Neural cell (in vitro differentiated cells): ENCODE measurements around the gene NTRK1. TPM values are rescaled to one million over a fixed set of nuclear protein-coding genes. Genes with fewer than 3 reads are reported as not detected.

Experiments
- H2AFZ ChIP-seq: fragments of 200-600, 300-800 bp; sonication (generic), shearing (Covaris generic); 2 replicates; pipeline ENCODE4 v1.6.0; 2014; ENCODE audit warnings: low read depth, mild to moderate bottlenecking, antibody characterized with exemption, low read length, moderate library complexity
- H3F3A ChIP-seq: fragments of 200-600 bp; shearing (Covaris generic); 2 replicates; pipeline ENCODE4 v1.6.1; 2016; ENCODE audit warnings: mild to moderate bottlenecking, moderate library complexity, mixed read lengths, antibody characterized with exemption, low read length; ENCODE audit not compliant: insufficient read depth, poor library complexity, severe bottlenecking
- H3K27ac ChIP-seq: fragments of 200-600, 300-800 bp; sonication (generic), shearing (Covaris generic); 2 replicates; pipeline ENCODE4 v1.5.1; 2014; ENCODE audit warnings: mild to moderate bottlenecking, low read length, moderate library complexity
- H3K27me3 ChIP-seq: fragments of 300-800, 200-600 bp; sonication (generic), shearing (Covaris generic); 2 replicates; pipeline ENCODE4 v1.6.0; 2014; ENCODE audit warnings: mild to moderate bottlenecking, low read depth, low read length, moderate library complexity; ENCODE audit not compliant: insufficient read depth
- H3K36me3 ChIP-seq: fragments of 300-800, 200-600 bp; sonication (generic), shearing (Covaris generic); 2 replicates; pipeline ENCODE4 v1.5.1; 2014; ENCODE audit warnings: mild to moderate bottlenecking, antibody characterized with exemption, low read length, moderate library complexity; ENCODE audit not compliant: insufficient read depth
- H3K4me2 ChIP-seq: fragments of 300-800, 200-600 bp; sonication (generic), shearing (Covaris generic); 2 replicates; pipeline ENCODE4 v1.6.0; 2014; ENCODE audit warnings: mild to moderate bottlenecking, low read length
- H3K4me3 ChIP-seq: fragments of 300-800, 200-600 bp; sonication (generic), shearing (Covaris generic); 2 replicates; pipeline ENCODE4 v1.5.1; 2014; ENCODE audit warnings: mild to moderate bottlenecking, low read length, moderate library complexity
- H3K79me2 ChIP-seq: fragments of 200-600 bp; shearing (Covaris generic); replicated peaks from 2 replicates; pipeline ENCODE4 v1.6.0; 2014; ENCODE audit warnings: mild to moderate bottlenecking, low read length, moderate library complexity; ENCODE audit not compliant: insufficient read depth
- H3K9ac ChIP-seq: fragments of 300-800, 200-600 bp; sonication (generic), shearing (Covaris generic); 2 replicates; pipeline ENCODE4 v1.6.1; 2016; ENCODE audit warnings: mild to moderate bottlenecking, low read length, mixed read lengths
- H3K9me2 ChIP-seq: fragments of 200-600 bp; shearing (Covaris generic); 2 replicates; pipeline ENCODE4 v1.6.1; 2016; ENCODE audit warnings: mild to moderate bottlenecking, low read length, mixed read lengths; ENCODE audit not compliant: insufficient read depth
- H3K9me3 ChIP-seq: fragments of 200-600, 300-800 bp; sonication (generic), shearing (Covaris generic); 2 replicates; pipeline ENCODE4 v1.6.1; 2016; ENCODE audit warnings: mild to moderate bottlenecking, mixed run types, low read length, moderate library complexity, mixed read lengths
- H4K20me1 ChIP-seq: fragments of 200-600 bp; shearing (Covaris generic); 2 replicates; pipeline ENCODE4 v1.6.1; 2016; ENCODE audit warnings: mild to moderate bottlenecking, mixed run types; ENCODE audit not compliant: insufficient read depth
- EP300 ChIP-seq: fragments of 450-650 bp; conservative IDR thresholded peaks from 2 replicates; pipeline ENCODE4 v1.6.1; 2014; ENCODE audit warnings: antibody characterized with exemption, mild to moderate bottlenecking, moderate library complexity; ENCODE audit not compliant: poor library complexity, severe bottlenecking
- EZH2 ChIP-seq: fragments of 200-600, 300-800 bp; shearing (Covaris generic), sonication (generic); IDR thresholded peaks from 2 replicates; pipeline ENCODE4 v1.6.1; 2014; ENCODE audit warnings: antibody characterized with exemption, low read length, borderline replicate concordance, mild to moderate bottlenecking; ENCODE audit not compliant: insufficient read depth, poor library complexity, severe bottlenecking
- MXI1 ChIP-seq: fragments of 450-650 bp; conservative IDR thresholded peaks from 2 replicates; pipeline ENCODE4 v1.6.1; 2014; ENCODE audit warnings: antibody characterized with exemption, mild to moderate bottlenecking; ENCODE audit not compliant: poor library complexity, severe bottlenecking
- POLR2AphosphoS5 ChIP-seq: IDR thresholded peaks from 2 replicates; pipeline ENCODE4 v1.6.1; 2012
- RAD21 ChIP-seq: fragments of 450-650 bp; conservative IDR thresholded peaks from 2 replicates; pipeline ENCODE4 v1.6.1; 2014; ENCODE audit warnings: antibody characterized with exemption, mild to moderate bottlenecking, moderate library complexity
- SMC3 ChIP-seq: fragments of 450-650 bp; conservative IDR thresholded peaks from 2 replicates; pipeline ENCODE4 v1.6.1; 2014; ENCODE audit warnings: antibody characterized with exemption, mild to moderate bottlenecking, moderate library complexity; ENCODE audit not compliant: poor library complexity
- TAF1 ChIP-seq: IDR thresholded peaks from 2 replicates; pipeline ENCODE4 v1.6.1; 2012; ENCODE audit warnings: low read depth
- polyA plus RNA-seq: library from polyadenylated mRNA; depleted of rRNA; stranded (reverse); fragments of >200 nt; gene quantifications from 2 replicates; pipeline ENCODE4 v1.2.3, GENCODE V29; 2014
- TF ChIP-seq, protein P1 (sequence below): fragments of 450-650 bp; IDR thresholded peaks from 2 replicates; pipeline ENCODE4 v1.5.1; 2014; ENCODE audit warnings: antibody characterized with exemption, mild to moderate bottlenecking, moderate library complexity; ENCODE audit not compliant: poor library complexity, severe bottlenecking
- TF ChIP-seq, protein P2 (sequence below): IDR thresholded peaks from 2 replicates; pipeline ENCODE4 v1.6.1; 2012; ENCODE audit warnings: borderline replicate concordance

NTRK1 gene
- polyA plus RNA-seq, 1 donor from 2014 or later, result 4.9 TPM

DNA sequence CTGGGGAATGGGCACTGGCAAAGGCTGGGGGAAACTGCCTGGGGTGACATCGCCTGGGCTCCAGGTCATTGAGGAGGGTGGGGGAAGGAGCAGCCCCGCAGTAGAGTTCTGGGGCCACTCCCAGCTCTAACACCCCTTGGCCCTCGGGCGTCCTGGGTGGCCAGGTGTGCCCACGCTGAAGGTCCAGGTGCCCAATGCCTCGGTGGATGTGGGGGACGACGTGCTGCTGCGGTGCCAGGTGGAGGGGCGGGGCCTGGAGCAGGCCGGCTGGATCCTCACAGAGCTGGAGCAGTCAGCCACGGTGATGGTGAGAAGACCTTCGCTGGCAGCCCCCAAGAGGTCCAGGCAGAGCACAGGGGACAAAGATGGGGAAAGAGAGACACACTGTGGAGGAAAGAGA, 7.7 kb downstream of the NTRK1 start:
- H3K9me2 ChIP-seq, result no peaks in the 10 kb centered on the region
- no peaks in the 10 kb centered on the region for H3F3A ChIP-seq
- H3K36me3 ChIP-seq, result no peaks in the 10 kb centered on the region
- H3K9ac ChIP-seq, result no peak overlapping the region
- no peaks in the 10 kb centered on the region for H3K9me3 ChIP-seq
- no peak overlapping the region for H3K4me2 ChIP-seq
- no peaks in the 10 kb centered on the region for H3K79me2 ChIP-seq
- peaks cover under 1% of the 10 kb centered on the region for H3K27me3 ChIP-seq
- TF ChIP-seq, protein P1, sequence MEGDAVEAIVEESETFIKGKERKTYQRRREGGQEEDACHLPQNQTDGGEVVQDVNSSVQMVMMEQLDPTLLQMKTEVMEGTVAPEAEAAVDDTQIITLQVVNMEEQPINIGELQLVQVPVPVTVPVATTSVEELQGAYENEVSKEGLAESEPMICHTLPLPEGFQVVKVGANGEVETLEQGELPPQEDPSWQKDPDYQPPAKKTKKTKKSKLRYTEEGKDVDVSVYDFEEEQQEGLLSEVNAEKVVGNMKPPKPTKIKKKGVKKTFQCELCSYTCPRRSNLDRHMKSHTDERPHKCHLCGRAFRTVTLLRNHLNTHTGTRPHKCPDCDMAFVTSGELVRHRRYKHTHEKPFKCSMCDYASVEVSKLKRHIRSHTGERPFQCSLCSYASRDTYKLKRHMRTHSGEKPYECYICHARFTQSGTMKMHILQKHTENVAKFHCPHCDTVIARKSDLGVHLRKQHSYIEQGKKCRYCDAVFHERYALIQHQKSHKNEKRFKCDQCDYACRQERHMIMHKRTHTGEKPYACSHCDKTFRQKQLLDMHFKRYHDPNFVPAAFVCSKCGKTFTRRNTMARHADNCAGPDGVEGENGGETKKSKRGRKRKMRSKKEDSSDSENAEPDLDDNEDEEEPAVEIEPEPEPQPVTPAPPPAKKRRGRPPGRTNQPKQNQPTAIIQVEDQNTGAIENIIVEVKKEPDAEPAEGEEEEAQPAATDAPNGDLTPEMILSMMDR, result no peak
- TF ChIP-seq, protein P2, sequence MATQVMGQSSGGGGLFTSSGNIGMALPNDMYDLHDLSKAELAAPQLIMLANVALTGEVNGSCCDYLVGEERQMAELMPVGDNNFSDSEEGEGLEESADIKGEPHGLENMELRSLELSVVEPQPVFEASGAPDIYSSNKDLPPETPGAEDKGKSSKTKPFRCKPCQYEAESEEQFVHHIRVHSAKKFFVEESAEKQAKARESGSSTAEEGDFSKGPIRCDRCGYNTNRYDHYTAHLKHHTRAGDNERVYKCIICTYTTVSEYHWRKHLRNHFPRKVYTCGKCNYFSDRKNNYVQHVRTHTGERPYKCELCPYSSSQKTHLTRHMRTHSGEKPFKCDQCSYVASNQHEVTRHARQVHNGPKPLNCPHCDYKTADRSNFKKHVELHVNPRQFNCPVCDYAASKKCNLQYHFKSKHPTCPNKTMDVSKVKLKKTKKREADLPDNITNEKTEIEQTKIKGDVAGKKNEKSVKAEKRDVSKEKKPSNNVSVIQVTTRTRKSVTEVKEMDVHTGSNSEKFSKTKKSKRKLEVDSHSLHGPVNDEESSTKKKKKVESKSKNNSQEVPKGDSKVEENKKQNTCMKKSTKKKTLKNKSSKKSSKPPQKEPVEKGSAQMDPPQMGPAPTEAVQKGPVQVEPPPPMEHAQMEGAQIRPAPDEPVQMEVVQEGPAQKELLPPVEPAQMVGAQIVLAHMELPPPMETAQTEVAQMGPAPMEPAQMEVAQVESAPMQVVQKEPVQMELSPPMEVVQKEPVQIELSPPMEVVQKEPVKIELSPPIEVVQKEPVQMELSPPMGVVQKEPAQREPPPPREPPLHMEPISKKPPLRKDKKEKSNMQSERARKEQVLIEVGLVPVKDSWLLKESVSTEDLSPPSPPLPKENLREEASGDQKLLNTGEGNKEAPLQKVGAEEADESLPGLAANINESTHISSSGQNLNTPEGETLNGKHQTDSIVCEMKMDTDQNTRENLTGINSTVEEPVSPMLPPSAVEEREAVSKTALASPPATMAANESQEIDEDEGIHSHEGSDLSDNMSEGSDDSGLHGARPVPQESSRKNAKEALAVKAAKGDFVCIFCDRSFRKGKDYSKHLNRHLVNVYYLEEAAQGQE, result no peak
- no peak overlapping the region for H3K4me3 ChIP-seq
- no peak overlapping the region for H2AFZ ChIP-seq
- H3K27ac ChIP-seq, result no peak overlapping the region
- H4K20me1 ChIP-seq, result no peaks in the 10 kb centered on the region

DNA sequence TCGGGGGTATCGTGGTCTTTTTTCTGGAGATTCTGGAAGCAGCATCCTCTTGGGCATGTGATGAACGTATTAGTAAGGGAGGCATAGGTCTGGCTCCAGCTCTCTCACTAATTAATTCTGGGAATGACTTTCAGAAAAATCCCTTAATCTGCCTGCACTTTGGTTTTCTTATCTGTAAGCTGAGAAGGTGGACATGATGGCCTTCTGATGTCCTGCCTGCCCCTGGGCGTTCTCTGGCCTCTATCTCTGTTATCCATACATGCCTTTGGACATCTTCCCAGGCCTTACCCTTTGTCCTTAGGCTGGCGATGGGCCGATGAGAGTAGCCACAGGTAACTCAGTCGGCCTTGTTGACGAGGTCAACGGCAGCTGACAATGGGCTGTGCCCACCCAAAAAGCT, 8.8 kb downstream of the NTRK1 start:
- H3K4me2 ChIP-seq, result no peak overlapping the region
- H3K9me2 ChIP-seq, result no peaks in the 10 kb centered on the region
- no peak overlapping the region for H3K9ac ChIP-seq
- no peaks in the 10 kb centered on the region for H3K9me3 ChIP-seq
- no peaks in the 10 kb centered on the region for H4K20me1 ChIP-seq
- no peak overlapping the region for H3K4me3 ChIP-seq
- no peaks in the 10 kb centered on the region for H3K27me3 ChIP-seq
- H3K79me2 ChIP-seq, result no peaks in the 10 kb centered on the region
- TF ChIP-seq EP300 (no peak), TAF1 (no peak), EZH2 (no peak), POLR2AphosphoS5 (no peak), SMC3 (no peak), MXI1 (no peak), RAD21 (no peak)
- TF ChIP-seq, protein P1, result no peak
- TF ChIP-seq, protein P2, result no peak
- H3K27ac ChIP-seq, result no peak overlapping the region
- no peaks in the 10 kb centered on the region for H3F3A ChIP-seq
- no peak overlapping the region for H2AFZ ChIP-seq
- no peaks in the 10 kb centered on the region for H3K36me3 ChIP-seq
